GM04503 (cell line): Measurements from ENCODE around the gene MYD88.

Source experiments
- DNase-seq: peaks from one replicate; pipeline ENCODE4 v3.0.0-alpha.2; 2012; ENCODE audit warnings: low read depth

The MYD88 gene

GRCh38 chr3:38165722-38166387, 27.4 kb downstream of the MYD88 start:
- DNase-seq = no peak

GRCh38 chr3:38167591-38167990, 29.1 kb downstream of the MYD88 start:
- no peak for DNase-seq

GRCh38 chr3:38168151-38169026, 29.9 kb downstream of the MYD88 start:
- DNase-seq = no peak

GRCh38 chr3:38169027-38169317, 30.5 kb downstream of the MYD88 start:
- DNase-seq = no peak

DNA sequence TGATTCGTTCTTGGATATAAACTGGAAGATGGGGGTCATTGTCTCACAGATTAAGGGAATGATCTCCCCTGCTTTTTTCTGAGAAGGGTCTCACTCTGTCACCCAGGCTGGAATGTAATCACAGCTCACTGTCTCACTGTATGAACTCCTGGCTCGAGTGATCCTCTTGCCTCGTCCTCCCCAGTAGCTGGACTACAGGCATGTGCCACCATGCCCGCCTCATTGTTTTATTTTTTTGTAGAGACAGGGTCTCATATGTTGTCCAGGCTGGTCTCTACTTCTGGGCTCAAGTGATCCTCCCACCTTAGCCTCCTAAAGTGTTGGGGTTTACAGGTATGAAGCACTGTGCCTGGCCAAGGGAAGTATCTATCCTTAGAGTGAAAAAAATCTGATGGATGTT, 32.3 kb downstream of the MYD88 start:
- no peak for DNase-seq

- DNase-seq = no peak
These were observed 33.2 kb downstream of the MYD88 start for GRCh38 chr3:38171622-38172021.

DNA sequence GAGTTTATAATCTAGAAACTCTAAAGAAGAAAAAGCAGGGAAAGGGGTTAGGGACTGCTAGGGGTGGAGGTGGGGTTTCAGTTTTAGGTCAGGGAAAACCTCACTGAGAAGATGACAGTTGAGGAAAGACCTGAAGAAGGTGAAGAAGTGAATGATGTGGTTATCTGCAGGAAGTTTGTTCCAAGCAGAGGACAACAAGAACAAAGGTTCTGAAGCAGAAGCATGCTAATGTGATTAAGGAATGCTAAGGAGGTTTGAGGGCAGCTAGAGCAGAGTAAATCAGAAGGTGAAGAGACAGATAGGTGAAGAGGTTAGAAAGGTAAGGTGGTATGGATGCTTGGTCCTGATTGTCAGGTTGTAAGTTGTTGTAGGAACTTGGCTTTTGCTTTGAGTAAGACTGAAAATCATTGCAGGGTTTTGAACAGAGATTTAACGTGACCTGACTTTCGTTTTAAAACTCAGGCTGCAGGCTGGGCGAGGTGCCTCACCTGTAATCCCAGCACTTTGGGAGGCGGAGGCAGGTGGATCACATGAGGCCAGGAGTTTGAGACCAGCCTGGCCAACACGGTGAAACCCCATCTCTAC, 35.5 kb downstream of the MYD88 start:
- DNase-seq = no peak

DNA sequence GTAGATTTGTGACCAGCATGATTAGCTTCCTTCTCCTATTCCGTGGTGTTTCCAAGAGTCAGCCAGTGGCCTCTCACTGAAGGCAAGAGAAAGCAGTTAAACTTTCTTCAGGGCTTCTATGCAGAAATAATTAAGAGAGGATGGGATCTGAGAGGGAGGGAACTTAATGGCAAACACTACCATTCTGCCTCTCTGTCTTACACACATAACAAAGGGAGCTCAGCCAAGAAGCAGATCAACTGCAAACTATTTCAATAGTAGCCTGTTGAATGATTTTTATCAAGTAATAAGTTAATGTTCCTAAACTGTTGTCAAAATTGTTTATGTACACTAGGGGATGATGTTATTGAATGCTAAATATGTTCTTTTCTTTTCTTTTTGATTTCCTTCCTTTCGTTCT, 38.7 kb downstream of the MYD88 start:
- DNase-seq = no peak

- DNase-seq = no peak
These were observed 48.3 kb downstream of the MYD88 start for GRCh38 chr3:38186781-38187180.

- DNase-seq = no peak
These were observed 52.0 kb downstream of the MYD88 start for GRCh38 chr3:38190481-38190881.
